ENCODE data around the gene FBLN7. TPM values are rescaled to one million over a fixed set of nuclear protein-coding genes. Genes with fewer than 3 reads are reported as not detected.

FBLN7 gene
- total RNA-seq, 1 donor from 2014 or later: 9.5 TPM

- no peak for DNase-seq
Measured at GRCh38 chr2:112157472-112157871, 19.3 kb downstream of the FBLN7 start.

- DNase-seq: no peak
Measured at GRCh38 chr2:112159454-112159921, 21.3 kb downstream of the FBLN7 start.

- no peak for DNase-seq
Measured at GRCh38 chr2:112160283-112161250, 22.4 kb downstream of the FBLN7 start.

- no peak for DNase-seq
Measured at GRCh38 chr2:112161431-112162145, 23.4 kb downstream of the FBLN7 start.

- no peak for DNase-seq
Measured at GRCh38 chr2:112162341-112162740, 24.2 kb downstream of the FBLN7 start.

GRCh38 chr2:112162956-112163355 is 24.8 kb downstream of the FBLN7 start:
- DNase-seq: no peak

- no peak for DNase-seq
Measured at GRCh38 chr2:112163541-112163981, 25.4 kb downstream of the FBLN7 start.

- no peak for DNase-seq
Measured at GRCh38 chr2:112164876-112165275, 26.7 kb downstream of the FBLN7 start.

- DNase-seq: no peak
Measured at GRCh38 chr2:112165296-112165695, 27.1 kb downstream of the FBLN7 start.

GRCh38 chr2:112166806-112167499 is 28.8 kb downstream of the FBLN7 start:
- no peak for DNase-seq

GRCh38 chr2:112168422-112169124 is 30.4 kb downstream of the FBLN7 start:
- no peak for DNase-seq

GRCh38 chr2:112170495-112170894 is 32.3 kb downstream of the FBLN7 start:
- DNase-seq: no peak

GRCh38 chr2:112173646-112174319 is 35.6 kb downstream of the FBLN7 start:
- DNase-seq: no peak

- DNase-seq: no peak
Measured at GRCh38 chr2:112174383-112174782, 36.2 kb downstream of the FBLN7 start.

- no peak for DNase-seq
Measured at GRCh38 chr2:112175333-112175732, 37.1 kb downstream of the FBLN7 start.

GRCh38 chr2:112175958-112176573 is 37.9 kb downstream of the FBLN7 start:
- no peak for DNase-seq

GRCh38 chr2:112181571-112182290 is 43.5 kb downstream of the FBLN7 start:
- no peak for DNase-seq

GRCh38 chr2:112182581-112183034 is 44.4 kb downstream of the FBLN7 start:
- peak; percentile 81 for DNase-seq

- no peak for DNase-seq
Measured at GRCh38 chr2:112183327-112184025, 45.3 kb downstream of the FBLN7 start.
